ENCODE measurements around the gene PARP2.
"Not testable (repeated sequence)": the region's sequence is repeated elsewhere in the genome, so short reads cannot be mapped to it uniquely, and the experiment has no call there.

Gene PARP2

GRCh38 chr14:20343092-20343861 lies at the start of gene PARP2:
Gene PARP2 (plus strand): TSS chr14:20343635. CDS start chr14:20343642, 7 bp downstream.
- DNase-seq (ENCODE audit: low spot score): peak; percentile 98

GRCh38 chr14:20294636-20295035 lies 48.8 kb upstream of the PARP2 start:
- no peak for DNase-seq (ENCODE audit: low spot score)

- DNase-seq (ENCODE audit: low spot score): no peak
Measured at GRCh38 chr14:20295067-20295466, 48.4 kb upstream of the PARP2 start.

GRCh38 chr14:20302042-20302755 lies 41.2 kb upstream of the PARP2 start:
- peak; percentile 30 for DNase-seq (ENCODE audit: low spot score)

- peak; percentile 93 for DNase-seq (ENCODE audit: low spot score)
Measured at GRCh38 chr14:20305265-20306078, 38.0 kb upstream of the PARP2 start, which contains the start of gene TTC5. Gene TTC5 (minus strand): TSS chr14:20305951. CDS start chr14:20305937, 14 bp downstream.

GRCh38 chr14:20306079-20306423 lies 37.4 kb upstream of the PARP2 start:
- DNase-seq (ENCODE audit: low spot score): no peak

- DNase-seq (ENCODE audit: low spot score): no peak
Measured at GRCh38 chr14:20314026-20314425, 29.4 kb upstream of the PARP2 start.

- no peak for DNase-seq (ENCODE audit: low spot score)
Measured at GRCh38 chr14:20317720-20318119, 25.7 kb upstream of the PARP2 start.

- peak; percentile 62 for DNase-seq (ENCODE audit: low spot score)
Measured at GRCh38 chr14:20327005-20327869, 16.2 kb upstream of the PARP2 start.

GRCh38 chr14:20328705-20329104 lies 14.7 kb upstream of the PARP2 start:
- DNase-seq (ENCODE audit: low spot score): no peak

- no peak for DNase-seq (ENCODE audit: low spot score)
Measured at GRCh38 chr14:20329355-20329754, 14.1 kb upstream of the PARP2 start.

- no peak for DNase-seq (ENCODE audit: low spot score)
Measured at GRCh38 chr14:20331053-20331613, 12.3 kb upstream of the PARP2 start.

GRCh38 chr14:20332431-20332787 lies 11.0 kb upstream of the PARP2 start:
- peak; percentile 38 for DNase-seq (ENCODE audit: low spot score)

GRCh38 chr14:20332788-20333493 lies 10.5 kb upstream of the PARP2 start, which contains the start of gene CCNB1IP1:
Gene CCNB1IP1 (minus strand): TSS chr14:20333279. CDS start chr14:20316523, 16,756 bp downstream.
- peak; percentile 93 for DNase-seq (ENCODE audit: low spot score)

- DNase-seq (ENCODE audit: low spot score): no peak
Measured at GRCh38 chr14:20333494-20333841, 10.0 kb upstream of the PARP2 start.

GRCh38 chr14:20334017-20334416 lies 9.4 kb upstream of the PARP2 start:
- no peak for DNase-seq (ENCODE audit: low spot score)

- not testable (repeated sequence) for DNase-seq (ENCODE audit: low spot score)
Measured at GRCh38 chr14:20341032-20341431, 2.4 kb upstream of the PARP2 start.

- no peak for DNase-seq (ENCODE audit: low spot score)
Measured at GRCh38 chr14:20341646-20342045, 1.8 kb upstream of the PARP2 start.

GRCh38 chr14:20343862-20344220 lies 406 bp downstream of the PARP2 start:
- no peak for DNase-seq (ENCODE audit: low spot score)

GRCh38 chr14:20345366-20345765 lies 1.9 kb downstream of the PARP2 start:
- DNase-seq (ENCODE audit: low spot score): no peak

- DNase-seq (ENCODE audit: low spot score): no peak
Measured at GRCh38 chr14:20346713-20347112, 3.3 kb downstream of the PARP2 start.

All from AG08395 (cell line).